ENCODE results near the gene APC2.
"Not testable (repeated sequence)": the region's sequence is repeated elsewhere in the genome, so short reads cannot be mapped to it uniquely, and the experiment has no call there.

The APC2 gene

DNA sequence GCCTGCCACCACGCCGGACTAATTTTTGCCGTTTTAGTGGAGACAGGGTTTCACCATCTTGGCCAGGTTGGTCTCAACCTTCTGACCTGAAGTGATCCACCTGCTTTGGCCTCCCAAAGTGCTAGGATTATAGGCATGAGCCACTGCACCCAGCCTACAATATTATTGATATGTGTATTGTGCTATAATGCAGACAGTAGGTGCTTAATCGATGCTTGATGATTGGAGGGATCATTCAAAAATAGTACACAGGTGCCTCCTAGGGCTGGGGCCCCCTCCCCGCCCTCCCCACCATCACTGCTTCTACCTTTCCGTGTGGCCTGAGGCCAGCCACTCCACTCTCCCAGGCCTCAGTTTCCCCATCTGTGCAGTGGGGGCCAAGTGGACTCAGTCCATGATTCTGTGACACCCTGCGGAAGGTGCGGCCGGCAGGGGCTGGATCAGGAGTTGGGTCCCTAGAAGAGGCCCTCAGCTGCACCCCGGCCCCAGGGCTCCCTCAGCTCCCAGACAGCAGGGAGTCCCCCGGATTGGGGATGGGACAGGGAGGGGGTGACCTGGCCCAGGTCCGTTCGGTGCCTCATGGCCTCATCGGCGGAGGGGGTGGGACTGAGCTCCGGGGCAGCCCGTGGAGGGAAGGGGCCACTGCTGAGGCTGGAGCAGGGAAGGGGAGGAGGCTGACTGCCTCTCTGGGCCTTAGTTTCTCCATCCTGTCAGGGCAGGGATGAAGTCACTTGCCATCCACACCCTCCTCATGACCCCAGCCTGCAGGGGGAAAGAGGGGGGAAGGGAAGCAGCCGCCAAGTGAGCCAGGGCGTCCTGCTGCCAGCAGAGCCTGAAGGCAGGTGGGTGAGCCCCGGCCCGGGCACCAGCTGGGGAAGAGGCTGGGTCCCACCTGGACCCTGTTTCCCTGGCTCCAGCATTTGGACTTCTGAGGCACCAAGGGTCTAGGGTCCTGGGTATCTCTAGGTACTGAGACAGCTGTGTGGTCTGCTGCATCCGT is 61.7 kb downstream of the APC2 start:
- DNase-seq (ENCODE audit: low read depth) = no peak

DNA sequence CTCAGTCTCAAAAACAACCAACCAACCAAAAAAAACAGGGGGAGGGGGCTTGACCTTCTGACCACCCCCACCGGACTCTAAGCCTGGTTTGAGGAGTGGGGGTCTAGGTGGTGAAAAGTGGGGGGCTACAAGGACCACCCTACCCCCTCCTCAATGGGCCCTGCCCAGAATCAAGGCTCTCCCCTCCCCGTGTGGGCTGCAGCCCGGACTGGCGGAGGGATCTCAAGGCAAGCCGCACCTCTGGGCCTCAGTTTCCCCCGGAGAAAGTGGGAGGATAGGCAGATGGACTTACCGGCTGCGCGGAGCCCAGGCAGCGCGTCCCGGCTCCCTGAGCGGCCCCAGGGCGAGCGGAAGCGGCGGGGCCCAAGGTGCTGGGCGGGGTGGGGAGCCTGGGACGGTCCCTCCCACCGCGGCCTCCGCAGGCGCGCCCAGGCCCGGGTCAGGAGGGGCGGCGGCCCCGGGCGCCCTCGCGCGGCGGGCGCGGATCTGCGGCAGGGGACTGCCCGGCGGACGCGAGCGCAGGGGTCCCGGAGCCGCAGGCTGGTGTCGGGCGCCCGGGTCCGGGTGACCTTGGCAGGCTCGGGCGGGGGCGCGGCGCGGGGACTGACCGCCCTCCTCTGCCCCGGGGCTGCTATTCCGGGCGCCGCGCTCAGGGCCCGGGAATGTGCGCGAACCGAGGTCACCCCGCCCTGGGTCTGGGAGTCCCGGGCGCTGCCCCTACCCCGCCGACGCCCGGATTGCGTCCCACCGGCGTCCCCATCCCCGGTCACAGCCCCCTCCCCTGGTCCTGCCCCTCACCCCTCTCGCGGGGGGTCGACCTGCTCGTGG is 63.0 kb downstream of the APC2 start, which contains the start of gene ADAMTSL5:
Gene ADAMTSL5, minus strand, starts transcription at position 349 of the 828 bp plus-strand sequence. CDS start 2,076 bp downstream, outside the sequence.
- peak; percentile 49 for DNase-seq (ENCODE audit: low read depth)

DNA sequence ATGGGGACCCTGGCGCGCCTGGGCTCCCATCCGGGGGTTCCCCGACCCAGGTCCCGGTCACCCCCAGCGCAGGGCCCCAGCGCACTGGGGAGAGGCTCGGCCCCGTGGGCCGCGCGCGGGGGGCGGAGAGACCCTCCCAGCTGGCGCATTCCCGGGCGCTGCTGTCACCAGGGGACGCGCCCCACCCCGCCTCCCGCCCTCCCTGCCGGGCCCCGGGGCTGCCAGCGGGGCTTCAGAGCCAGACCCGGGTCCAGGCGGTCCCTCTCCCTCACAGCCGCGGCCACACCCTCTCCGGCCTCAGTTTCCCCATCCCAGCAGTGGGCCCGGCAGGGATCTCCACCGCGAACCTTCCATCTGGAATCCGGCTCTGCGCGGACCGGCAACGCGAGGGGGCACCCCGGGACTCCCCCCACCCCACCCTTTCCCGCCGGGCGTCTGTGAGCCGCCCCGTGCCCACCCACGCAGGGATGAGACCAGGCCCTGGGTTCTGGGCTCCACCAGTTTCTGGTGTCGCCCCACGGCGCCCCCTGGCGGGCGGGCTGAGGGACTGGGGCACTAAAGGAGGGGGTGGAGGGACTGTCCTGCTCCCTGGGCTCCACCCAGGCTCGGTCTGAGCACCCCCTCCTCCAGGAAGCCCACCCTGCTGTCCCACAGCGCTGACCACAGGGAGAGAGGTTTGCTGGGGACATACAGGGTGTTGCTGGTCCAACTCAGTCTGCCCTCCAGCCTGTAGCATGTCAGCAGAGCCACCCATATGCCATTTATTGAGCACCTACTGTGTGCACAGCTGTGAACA is 63.8 kb downstream of the APC2 start:
- DNase-seq (ENCODE audit: low read depth) = peak; percentile 53

DNA sequence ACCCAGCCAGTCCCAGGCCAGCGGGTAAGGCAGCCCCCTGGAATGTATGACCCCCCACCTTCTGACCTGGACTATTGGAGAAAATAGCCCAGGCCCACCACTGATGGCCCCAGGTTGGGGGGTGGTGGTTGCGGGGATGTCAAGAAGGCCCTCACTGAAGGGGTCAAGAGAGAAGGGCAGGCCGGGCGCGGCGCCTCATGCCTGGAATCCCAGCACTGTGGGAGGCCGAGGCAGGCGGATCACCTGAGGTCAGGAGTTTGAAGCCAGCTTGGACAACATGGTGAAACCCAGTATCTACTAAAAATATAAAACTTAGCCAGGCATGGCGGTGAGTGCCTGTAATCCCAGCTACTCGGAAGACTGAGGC is 64.4 kb downstream of the APC2 start:
- no peak for DNase-seq (ENCODE audit: low read depth)

DNA sequence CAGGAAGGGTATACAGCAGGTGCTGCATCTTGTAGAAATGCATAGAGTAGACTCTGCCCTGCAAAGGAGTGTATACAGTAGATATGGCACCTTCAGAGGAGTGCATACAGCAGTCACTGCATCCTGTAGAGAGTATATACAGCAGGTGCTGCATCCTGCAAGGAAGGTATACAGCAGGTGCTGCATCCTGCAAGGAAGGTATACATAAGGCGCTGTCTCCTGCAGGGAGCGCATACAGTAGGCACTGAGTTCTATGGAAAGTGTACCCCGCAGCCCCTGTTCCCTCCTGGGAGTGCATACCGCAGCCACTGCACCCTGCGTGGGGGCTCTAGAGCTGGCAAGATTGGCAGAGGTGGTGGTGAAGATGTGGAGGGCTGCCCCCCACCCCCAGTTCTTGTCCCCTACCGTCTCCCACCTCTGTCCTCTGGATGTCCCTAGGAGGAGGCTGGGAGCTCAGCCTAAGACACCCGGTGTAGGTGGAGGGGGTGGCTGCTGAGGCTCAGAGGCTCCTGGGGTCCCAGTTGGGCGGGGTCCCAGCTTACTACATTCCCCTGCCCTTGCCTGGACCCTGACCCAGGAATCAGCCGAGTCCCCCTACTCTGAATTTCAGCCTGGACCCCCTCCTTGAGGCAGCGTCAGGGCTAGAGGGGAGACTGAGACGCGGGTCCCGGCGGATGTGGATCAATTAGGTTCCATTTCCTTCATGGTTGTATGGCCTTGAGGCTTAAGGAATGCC is 65.2 kb downstream of the APC2 start:
- DNase-seq (ENCODE audit: low read depth) = no peak

DNA sequence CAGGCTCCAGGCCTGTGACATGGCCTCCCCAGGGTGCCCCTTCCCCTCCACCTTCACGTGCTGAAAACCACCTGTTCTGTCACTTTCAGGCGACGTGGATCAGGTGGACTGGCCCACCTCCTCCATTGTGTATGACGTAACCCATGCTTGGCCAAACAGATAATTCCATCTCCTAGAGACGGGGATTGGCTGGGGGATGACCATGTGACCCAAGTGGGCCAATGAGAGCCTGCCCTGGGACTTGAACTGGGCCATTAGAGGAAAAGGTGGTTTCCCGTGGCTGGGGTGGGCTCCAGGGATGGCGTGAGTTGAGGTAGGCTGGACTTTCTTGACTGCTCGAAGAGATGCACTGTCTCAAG is 66.5 kb downstream of the APC2 start:
- DNase-seq (ENCODE audit: low read depth) = no peak

DNA sequence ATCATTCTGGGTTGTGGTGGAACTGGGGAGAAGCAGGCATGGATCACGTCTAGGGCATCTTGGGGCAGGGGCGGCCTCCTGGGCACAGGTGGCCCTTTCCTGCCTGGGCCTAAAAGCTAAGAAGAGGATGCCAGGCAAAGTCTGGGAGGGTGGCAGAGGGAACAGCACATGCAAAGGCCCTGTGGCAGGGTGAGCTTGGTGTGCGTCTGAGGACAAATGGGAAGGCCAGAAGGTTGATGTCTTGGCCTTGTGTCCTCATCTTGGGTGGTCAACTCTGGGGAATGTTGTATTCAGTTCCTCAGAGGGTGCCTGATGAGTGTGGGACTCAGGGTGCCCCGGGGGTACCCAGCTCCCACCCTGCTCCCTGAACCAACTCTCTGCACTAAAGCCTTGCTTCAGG is 68.5 kb downstream of the APC2 start:
- no peak for DNase-seq (ENCODE audit: low read depth)

DNA sequence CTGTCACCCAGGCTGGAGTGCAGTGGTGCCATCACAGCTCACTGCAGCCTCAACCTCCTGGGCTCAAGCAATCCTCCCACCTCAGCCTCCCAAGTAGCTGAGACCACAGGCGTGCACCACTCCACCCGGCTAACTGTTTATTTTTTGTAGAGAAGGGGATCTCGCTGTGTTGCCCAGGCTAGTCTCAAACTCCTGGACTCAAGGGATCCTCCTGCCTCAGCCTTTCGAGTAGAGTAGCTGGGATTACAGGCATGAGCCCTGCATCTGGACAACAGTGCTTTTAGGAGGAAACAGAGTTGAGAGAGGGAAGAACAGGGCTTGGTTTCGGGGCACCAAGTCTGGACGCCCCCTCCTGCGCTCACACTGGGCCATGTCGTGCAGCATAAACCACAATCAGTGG is 69.9 kb downstream of the APC2 start:
- not testable (repeated sequence) for DNase-seq (ENCODE audit: low read depth)

DNA sequence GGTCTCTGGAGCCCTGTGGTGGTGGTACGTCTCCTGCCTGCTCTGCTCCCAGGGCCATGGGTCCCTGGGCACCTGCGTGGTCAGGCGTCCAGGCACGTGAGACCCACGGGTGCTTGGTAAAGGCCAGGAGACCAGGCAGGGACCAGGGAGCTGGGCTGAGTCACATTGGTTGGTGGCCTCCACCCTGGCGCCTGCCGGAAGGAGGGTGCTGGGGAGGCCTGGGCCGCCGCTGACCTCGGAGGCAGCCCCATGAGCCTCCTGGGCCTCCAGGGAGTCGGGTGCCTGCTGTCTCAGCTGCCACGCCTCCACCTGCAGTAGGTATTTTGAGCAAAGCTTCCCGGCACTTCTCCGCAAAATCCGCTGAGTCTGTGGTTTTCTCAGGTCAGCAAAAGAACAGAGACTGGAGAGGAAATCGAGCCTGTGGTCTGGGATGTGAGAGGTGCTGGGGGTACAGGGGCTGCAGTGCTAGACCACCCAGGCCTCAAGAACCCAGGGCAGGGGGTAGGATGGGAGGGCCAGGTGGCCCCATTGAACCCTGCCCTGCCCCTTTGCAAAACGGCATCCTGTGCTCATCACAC is 70.4 kb downstream of the APC2 start:
- DNase-seq (ENCODE audit: low read depth) = no peak

DNA sequence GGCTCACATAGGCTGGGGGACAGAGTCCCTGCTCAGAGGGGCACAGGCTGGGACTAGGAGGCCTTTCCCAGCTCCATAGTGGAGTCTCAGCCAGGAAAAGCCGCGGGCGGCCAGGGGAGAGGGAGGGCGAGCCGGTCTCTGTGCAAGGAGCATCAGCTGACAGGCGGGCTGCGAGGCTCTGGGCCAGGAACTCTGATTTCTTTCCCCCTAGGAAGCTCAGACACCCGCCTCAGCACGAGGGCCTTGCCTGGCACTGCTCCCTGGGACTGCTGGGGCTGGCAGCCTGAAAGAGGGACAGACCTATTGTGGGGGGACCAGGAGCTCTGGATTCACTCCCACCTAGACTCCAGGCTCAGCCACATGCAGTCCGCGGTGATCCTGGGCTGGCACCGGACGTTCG is 71.7 kb downstream of the APC2 start:
- DNase-seq (ENCODE audit: low read depth) = no peak

DNA sequence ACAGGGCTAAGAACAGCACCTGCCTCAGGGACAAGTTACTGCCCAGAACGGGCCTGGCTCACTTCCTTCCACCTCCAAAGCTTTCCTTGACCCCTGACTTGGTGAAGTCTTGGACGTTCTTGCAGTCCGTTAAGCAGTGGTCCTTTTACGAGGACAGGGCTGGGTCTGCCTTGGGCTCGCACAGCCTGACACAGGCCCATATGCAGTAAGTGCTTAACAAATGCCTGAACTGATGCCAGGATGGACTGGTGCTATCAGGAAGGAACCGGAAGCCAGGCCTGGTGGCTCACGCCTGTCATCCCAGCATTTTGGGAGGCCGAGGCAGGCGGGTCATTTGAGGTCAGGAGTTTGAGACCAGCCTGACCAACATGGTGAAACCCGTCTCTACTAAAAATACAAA is 72.1 kb downstream of the APC2 start:
- DNase-seq (ENCODE audit: low read depth) = no peak

DNA sequence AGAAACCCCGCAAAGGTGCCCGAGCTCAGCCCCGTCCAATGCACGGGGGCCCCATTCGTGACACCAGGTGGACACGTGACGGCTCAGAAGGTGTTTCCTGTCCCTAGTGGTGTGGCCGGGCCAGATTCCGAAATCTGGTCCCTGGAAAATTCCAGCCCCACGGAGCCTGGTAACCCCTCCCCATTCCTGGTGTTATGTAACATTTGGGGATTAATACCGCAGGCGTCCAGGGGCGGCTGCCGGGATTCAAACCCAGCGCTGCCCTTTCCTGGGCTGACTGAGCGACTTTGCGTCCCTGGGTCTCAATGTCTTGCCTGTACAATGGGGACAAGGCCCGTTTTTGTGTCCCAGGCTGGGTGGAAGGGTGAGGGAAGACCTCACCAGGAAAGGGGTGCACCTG is 72.9 kb downstream of the APC2 start:
- DNase-seq (ENCODE audit: low read depth) = no peak

All from stimulated activated CD8-positive, alpha-beta memory T cell treated with anti-CD3 and anti-CD28 coated beads, Interleukin-15, amount 100 ng/mL, for 24 hours (primary cell).